Memory B cell (primary cell): ENCODE data around the gene MGARP.
A peak's percentile ranks its signal among the peaks of the same experiment; 100 is the strongest.
"Not testable (repeated sequence)": the region's sequence is repeated elsewhere in the genome, so short reads cannot be mapped to it uniquely, and the experiment has no call there.

Source experiments
- ATAC-seq: fragments of 150-1000 bp; cut with Tn5 transposase; 2 replicates; pipeline ENCODE4 v1.10.0; 2021; ENCODE audit warnings: low read depth, mild to moderate bottlenecking, moderate library complexity
- DNase-seq, 2 donors: peaks; one replicate each; pipeline ENCODE4 v3.0.0; 2022; ENCODE audit warnings: low spot score in 2 of 2
- H3K27ac Mint-ChIP-seq: one replicate; pipeline ENCODE4 v1.8.0; 2022; ENCODE audit warnings: mild to moderate bottlenecking, moderate library complexity, mixed read lengths
- H3K27me3 Mint-ChIP-seq: one replicate; pipeline ENCODE4 v1.8.0; 2022; ENCODE audit warnings: mixed read lengths
- H3K36me3 Mint-ChIP-seq: one replicate; pipeline ENCODE4 v1.8.0; 2022; ENCODE audit warnings: mild to moderate bottlenecking, mixed read lengths
- H3K4me1 Mint-ChIP-seq: one replicate; pipeline ENCODE4 v1.8.0; 2022; ENCODE audit warnings: mixed read lengths
- H3K4me3 Mint-ChIP-seq: one replicate; pipeline ENCODE4 v1.8.0; 2022; ENCODE audit warnings: mild to moderate bottlenecking, moderate library complexity, mixed read lengths
- H3K9me3 Mint-ChIP-seq: one replicate; pipeline ENCODE4 v1.8.0; 2022; ENCODE audit warnings: mixed read lengths

MGARP gene

DNA sequence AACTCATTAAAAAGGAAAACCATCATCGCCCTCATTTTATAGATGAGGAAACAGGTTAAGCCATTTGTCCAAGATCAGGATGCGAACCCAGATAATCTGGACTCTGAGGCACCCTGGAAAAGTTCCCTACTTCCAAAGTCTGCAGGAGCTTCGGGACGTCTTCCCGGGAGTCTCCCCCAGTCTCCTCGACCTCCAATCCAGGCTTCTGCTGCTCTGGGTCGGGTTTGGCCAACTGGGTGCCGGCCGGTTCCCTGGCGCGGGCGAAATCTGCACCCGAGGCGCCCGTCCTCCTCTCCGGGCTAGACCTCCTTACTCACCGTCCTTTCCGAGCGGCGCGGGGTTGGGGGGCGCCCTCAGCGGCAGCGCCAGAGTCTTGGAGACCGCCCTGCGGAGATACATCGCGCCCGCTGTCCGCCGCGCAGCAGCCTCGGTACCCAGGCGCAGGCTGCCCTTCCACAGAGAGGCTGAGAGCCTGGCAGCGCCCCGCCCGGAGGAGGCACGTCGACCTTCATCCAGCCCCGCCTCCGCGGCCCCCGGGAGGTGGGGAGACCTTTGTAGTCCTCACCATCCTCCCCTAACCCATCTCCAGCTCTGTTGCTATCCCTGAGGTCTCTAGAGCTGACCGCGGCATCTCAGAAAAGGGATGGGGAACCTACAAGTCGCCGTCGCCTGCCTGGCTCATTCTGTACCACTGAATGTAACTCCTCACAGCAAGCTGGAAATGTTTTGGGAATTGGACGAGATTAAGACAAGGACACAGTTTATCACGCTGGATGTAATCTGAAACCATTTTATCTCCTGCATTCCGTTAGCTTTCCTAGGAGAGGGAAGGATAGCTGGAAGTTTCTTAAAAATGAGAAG is at the start of gene MGARP:
TSS of gene MGARP (minus strand) at position 466 of the 861 bp plus-strand sequence. CDS start at position 399, 67 bp downstream.
- Mint-ChIP-seq H3K27ac (no peak within 1 kb of the TSS), H3K4me1 (peaks cover 11% of the 10 kb centered on the region), H3K9me3 (peaks cover 3% of the 10 kb centered on the region), H3K27me3 (peaks cover 14% of the 10 kb centered on the region), H3K36me3 (peaks cover 6% of the 10 kb centered on the region), H3K4me3 (peak within 1 kb of the TSS; percentile 78)
- DNase-seq (peak in 1 of 2 donors; percentile 44), ATAC-seq (peak; percentile 76)

DNA sequence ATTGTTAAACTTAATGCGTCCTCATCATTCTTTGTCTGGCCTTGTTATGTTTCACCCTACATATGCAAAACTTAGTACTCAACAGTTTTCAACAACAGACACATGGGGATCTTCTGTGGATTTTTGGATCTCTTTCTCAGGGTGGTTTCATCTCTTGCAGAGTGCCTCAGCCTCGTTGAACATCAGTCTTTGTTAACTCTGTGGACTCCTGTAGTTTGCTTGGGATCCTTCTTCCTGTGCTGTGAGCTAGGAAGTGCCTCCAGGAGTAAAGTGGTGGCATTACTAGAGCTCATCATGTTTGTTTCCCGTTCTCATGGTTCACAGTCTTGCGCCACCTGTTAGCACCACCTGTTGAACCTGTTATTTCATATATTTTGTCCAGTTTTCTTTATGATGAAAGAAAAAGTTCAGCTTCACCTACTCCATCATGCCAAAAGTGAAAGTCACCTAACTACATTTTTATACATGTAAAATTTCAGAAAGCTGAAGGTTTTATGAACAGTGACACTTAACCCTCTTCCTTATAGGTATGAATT is 49.7 kb upstream of the MGARP start:
- no peaks in the 10 kb centered on the region for H3K27me3 Mint-ChIP-seq
- peaks cover 18% of the 10 kb centered on the region for H3K4me1 Mint-ChIP-seq
- no peak overlapping the region for H3K4me3 Mint-ChIP-seq
- DNase-seq: no peak
- H3K9me3 Mint-ChIP-seq: peaks cover 3% of the 10 kb centered on the region
- H3K36me3 Mint-ChIP-seq: peaks cover 26% of the 10 kb centered on the region
- ATAC-seq: no peak
- peak overlapping the region; percentile 71 for H3K27ac Mint-ChIP-seq

DNA sequence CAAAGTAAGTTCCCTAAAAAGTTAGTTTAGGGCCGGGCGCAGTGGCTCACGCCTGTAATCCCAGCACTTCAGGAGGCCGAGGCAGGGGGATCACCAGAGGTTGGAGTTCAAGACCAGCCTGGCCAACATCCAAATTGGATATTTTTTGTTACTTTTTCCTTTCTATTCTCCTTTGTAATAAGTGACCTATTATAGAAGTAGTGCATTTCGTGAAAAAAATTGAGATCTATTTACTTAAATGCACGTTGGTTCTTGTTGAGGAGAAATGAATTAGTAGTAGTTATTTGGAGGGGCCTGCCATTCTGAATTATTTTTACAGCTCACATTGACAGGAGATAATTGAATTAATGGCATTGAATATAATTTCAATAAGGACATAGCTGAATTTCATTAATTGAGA is 44.6 kb upstream of the MGARP start:
- Mint-ChIP-seq H3K27me3 (no peaks in the 10 kb centered on the region), H3K36me3 (peaks cover 24% of the 10 kb centered on the region), H3K4me1 (peaks cover 29% of the 10 kb centered on the region), H3K27ac (no peak overlapping the region), H3K9me3 (peaks cover 3% of the 10 kb centered on the region), H3K4me3 (no peak overlapping the region)
- ATAC-seq (no peak), DNase-seq (no peak)

DNA sequence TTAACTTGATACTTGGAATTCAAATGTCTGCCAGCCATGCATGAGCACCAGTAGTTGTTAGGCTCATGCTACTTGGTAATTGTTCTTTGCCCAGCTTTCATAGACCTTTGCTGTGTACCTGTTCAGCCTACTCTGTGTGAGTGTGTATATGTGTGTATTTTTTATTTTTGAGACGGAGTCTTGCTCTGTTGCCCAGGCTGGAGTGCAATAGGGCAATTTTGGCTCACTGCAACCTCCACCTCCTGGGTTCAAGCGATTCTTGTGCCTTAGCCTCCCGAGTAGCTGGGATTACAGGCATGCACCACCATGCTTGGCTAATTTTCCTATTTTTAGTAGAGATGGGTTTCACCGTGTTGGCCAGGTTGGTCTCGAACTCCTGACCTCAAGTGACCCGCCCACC is 42.5 kb upstream of the MGARP start:
- not testable (repeated sequence) for DNase-seq, ATAC-seq, H3K9me3 Mint-ChIP-seq, H3K4me3 Mint-ChIP-seq, H3K27me3 Mint-ChIP-seq
- peaks cover 14% of the 10 kb centered on the region for H3K36me3 Mint-ChIP-seq
- peak overlapping the region; percentile 14 for H3K27ac Mint-ChIP-seq
- peaks cover 27% of the 10 kb centered on the region for H3K4me1 Mint-ChIP-seq

DNA sequence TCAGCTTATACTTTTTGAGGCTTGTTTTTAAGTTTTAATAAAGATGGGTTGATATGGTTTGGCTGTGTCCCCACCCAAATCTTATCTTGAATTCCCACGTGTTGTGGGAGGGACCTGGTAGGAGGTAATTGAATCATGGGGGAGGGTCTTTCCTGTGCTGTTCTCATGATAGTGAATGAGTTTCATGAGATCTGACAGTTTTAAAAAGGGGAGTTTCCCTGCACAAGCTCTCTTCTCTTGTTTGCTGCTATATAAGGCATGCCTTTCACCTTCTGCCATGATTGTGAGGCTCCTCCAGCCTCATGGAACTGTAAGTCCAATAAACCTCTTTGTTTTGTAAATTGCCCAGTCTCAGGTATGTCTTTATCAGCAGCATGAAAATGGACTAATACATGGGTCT is 42.0 kb upstream of the MGARP start:
- H3K27me3 Mint-ChIP-seq, ATAC-seq, H3K9me3 Mint-ChIP-seq, H3K4me3 Mint-ChIP-seq, DNase-seq: not testable (repeated sequence)
- Mint-ChIP-seq H3K4me1 (peaks cover 31% of the 10 kb centered on the region), H3K27ac (peak overlapping the region; percentile 14), H3K36me3 (peaks cover 13% of the 10 kb centered on the region)

DNA sequence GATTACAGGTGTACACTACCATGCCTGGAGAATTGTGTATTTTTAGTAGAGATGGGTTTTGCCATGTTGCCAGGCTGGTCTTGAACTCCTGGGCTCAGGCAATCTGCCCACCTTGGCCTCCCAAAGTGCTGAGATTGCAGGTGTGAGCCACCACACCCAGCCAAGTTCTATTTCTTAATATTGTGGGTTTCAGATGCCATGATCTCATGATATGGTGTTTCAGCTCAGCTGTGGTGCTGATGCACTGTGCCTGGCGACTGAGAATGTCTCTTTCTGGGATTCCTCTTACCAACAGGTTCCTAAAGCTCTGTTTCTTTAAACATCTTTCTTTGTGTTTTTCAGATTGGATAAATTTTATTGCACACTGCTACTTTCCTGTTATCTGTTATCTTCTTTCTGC is 39.5 kb upstream of the MGARP start:
- H3K9me3 Mint-ChIP-seq: no peaks in the 10 kb centered on the region
- peak overlapping the region; percentile 59 for H3K27ac Mint-ChIP-seq
- DNase-seq: no peak
- no peak overlapping the region for H3K4me3 Mint-ChIP-seq
- no peak for ATAC-seq
- peaks cover 46% of the 10 kb centered on the region for H3K4me1 Mint-ChIP-seq
- H3K36me3 Mint-ChIP-seq: peaks cover 13% of the 10 kb centered on the region
- no peaks in the 10 kb centered on the region for H3K27me3 Mint-ChIP-seq

DNA sequence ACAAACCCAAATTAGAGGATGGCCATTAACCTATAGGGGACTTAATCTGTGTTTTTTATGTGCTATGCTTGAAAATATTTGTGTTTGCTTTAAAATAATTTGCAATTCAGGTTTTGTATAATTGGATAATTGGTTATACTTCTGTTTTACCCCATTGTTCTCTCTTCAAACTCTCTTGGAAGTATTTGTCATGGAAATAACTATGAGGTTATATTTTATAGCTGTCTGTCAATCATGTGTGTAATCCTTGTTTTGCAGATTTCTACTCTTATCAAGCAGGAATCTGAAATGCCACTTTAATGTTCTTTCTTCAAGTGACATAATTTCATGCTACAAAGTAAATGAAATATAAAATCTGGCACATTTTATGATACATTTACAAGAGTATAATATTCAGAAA is 37.6 kb upstream of the MGARP start:
- Mint-ChIP-seq H3K9me3 (no peaks in the 10 kb centered on the region), H3K4me1 (peaks cover 49% of the 10 kb centered on the region), H3K27me3 (no peaks in the 10 kb centered on the region), H3K36me3 (peaks cover 13% of the 10 kb centered on the region), H3K27ac (no peak overlapping the region), H3K4me3 (no peak overlapping the region)
- DNase-seq (no peak), ATAC-seq (no peak)

DNA sequence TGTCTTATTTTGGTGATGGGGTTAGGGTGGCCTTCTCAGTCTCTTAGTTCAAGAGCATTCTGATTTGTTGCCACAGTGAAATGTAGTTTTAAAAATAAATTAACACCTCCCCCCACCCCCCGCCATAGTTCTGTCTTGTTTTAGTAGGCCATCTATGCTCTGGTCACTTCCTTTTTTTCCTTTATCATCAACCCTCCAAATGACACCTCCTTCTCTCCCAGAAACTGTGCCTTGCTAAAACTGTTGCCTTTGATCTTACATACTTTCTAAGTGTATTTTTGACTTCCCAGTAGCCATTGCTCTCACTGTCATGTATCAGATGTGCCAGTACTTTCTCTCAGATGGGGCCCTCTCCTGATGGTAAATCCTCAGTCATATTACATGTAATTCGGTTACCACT is 36.7 kb upstream of the MGARP start:
- Mint-ChIP-seq H3K4me1 (peaks cover 48% of the 10 kb centered on the region), H3K36me3 (peaks cover 9% of the 10 kb centered on the region), H3K27me3 (no peaks in the 10 kb centered on the region), H3K9me3 (no peaks in the 10 kb centered on the region), H3K4me3 (peak overlapping the region; percentile 21), H3K27ac (peak overlapping the region; percentile 76)
- no peak for ATAC-seq
- no peak for DNase-seq

DNA sequence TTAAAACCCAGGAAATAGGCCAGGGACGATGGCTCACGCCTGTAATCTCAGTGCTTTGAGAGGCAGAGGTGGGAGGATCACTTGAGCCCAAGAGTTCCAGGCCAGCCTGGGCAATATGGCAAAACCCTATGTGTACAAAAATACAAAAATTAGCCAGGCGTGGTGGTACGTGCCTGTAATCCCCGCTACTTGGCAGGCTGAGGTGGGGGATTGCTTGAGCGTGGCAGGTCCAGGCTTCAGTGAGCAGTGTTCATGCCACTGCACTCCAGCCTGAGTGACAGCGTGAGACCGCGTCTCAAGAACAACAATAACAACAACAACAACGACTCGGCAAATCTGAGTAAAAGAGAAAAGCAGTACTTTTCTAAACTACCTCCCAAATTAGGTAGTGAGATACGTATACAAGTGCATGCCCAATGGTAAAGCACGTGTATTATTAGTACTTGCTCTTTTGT is 35.2 kb upstream of the MGARP start:
- Mint-ChIP-seq H3K9me3 (no peaks in the 10 kb centered on the region), H3K27me3 (no peaks in the 10 kb centered on the region), H3K4me3 (peak overlapping the region; percentile 79), H3K27ac (peak overlapping the region; percentile 76), H3K36me3 (peaks cover 5% of the 10 kb centered on the region), H3K4me1 (peaks cover 56% of the 10 kb centered on the region)
- ATAC-seq (peak; percentile 82), DNase-seq (peak; percentile 27 to 35)

DNA sequence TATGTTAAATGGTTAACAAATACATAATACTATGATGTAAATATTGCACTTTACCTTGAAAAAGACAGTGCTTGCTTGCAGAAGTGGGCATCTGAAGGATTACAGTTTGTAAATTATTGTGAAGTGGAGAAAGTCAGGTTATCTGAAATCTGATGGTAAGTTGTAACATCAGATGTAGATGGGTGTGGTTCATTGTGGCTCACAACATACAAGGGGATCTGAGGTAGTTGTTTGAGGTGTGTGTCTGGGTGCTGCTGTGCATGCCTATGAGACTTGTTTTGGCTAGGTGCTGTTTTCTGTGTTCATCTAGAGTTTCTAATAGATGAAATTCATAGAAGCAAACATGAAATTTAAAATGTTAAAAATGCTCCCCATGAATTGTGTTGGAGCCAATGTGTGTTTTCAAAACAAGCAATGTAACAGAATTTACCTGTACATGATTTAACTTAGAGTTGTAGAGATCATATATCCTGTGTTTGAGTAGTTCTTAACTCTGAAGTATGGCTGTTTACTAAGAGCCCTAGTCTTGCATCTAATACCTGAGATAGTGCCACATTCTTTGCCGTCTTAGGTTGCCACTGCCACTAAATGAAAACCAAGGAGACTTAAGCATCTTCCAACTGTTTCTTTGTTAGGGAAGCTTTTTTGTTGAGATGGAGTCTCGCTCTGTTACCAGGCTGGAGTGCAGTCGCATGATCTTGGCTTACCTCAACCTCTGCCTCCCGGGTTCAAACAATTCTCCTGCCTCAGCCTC is 34.2 kb upstream of the MGARP start:
- DNase-seq: no peak
- Mint-ChIP-seq H3K4me3 (peak overlapping the region; percentile 79), H3K4me1 (peaks cover 51% of the 10 kb centered on the region), H3K27me3 (no peaks in the 10 kb centered on the region), H3K36me3 (peaks cover 2% of the 10 kb centered on the region), H3K9me3 (no peaks in the 10 kb centered on the region), H3K27ac (peak overlapping the region; percentile 76)
- ATAC-seq: peak; percentile 23

DNA sequence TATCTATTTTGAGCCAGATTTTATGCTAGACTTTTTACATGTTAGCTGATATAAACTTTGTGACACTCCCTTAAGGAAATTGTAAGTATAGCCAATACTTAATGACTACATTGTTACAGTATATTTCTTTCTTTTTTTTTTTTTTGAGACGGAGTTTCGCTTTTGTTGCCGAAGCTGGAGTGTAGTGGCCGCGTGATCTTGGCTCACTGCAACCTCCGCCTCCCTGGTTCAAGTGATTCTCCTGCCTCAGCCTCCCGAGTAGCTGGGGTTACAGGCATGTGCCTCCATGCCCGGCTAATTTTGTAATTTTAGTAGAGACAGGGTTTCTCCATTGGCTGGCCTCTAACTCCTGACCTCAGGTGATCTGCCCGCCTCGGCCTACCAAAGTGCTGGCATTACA is 33.4 kb upstream of the MGARP start:
- H3K27ac Mint-ChIP-seq: peak overlapping the region; percentile 76
- H3K27me3 Mint-ChIP-seq, ATAC-seq, H3K9me3 Mint-ChIP-seq, H3K36me3 Mint-ChIP-seq, DNase-seq: not testable (repeated sequence)
- peak overlapping the region; percentile 56 for H3K4me3 Mint-ChIP-seq
- H3K4me1 Mint-ChIP-seq: peaks cover 52% of the 10 kb centered on the region

DNA sequence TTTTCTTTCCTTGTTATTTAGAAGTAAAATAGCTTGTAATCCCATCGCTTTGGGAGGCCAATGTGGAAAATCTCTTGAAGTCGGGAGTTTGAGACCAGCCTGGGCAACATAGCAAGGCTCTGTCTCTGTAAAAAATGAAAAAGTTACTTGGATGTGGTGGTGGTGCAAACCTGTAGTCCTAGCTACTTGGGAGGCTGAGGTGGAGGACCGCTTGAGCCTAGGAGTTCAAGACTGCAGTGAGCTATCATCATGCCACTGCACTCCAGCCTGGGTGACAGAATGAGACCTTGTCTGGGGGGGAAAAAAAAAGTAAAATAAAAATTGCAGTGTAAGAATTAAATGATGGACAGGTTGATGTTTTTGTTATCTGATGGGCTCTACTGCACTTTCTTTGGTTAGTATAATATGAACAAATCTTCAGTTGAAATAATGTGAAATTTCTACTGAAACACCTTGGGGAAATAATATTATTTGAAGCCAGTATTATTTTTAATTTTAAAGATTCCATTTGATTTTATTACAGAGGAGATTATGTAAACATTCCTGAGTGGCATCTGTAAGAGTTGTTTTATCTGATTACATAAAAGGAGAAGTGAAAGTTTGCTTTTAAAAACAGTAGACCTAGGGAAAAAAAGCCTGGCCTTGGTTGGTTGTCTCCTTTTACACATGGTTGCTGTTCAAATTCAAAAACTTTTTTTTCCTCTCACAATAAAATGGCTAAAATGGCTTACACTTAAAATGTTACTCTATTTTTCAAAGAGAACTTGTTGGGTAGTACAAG is 32.7 kb upstream of the MGARP start:
- Mint-ChIP-seq H3K27ac (peak overlapping the region; percentile 18), H3K9me3 (no peaks in the 10 kb centered on the region), H3K27me3 (no peaks in the 10 kb centered on the region), H3K4me1 (peaks cover 52% of the 10 kb centered on the region), H3K36me3 (peaks cover 2% of the 10 kb centered on the region), H3K4me3 (peak overlapping the region; percentile 18)
- no peak for DNase-seq
- ATAC-seq: peak; percentile 58

DNA sequence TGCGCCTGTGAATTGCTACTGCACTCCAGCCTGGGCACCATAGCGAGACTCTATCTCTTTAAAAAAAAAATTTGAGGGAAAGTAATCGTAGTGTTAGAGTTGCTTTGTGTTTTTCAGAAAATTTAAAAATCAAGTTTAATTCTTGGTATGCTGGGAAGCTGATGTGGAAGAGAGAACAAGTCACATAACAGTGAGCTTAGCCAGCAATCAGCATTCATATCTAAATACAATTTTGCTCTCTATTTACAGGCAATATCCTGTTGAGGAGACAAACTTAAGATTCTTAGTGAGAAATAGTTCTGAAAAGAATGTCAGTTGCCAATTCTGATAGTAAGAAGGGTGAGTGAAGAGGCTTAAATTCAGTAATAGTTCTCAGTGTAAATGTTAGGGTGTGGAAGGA is 31.9 kb upstream of the MGARP start:
- Mint-ChIP-seq H3K27ac (peak overlapping the region; percentile 58), H3K27me3 (no peaks in the 10 kb centered on the region), H3K4me3 (no peak overlapping the region), H3K4me1 (peaks cover 50% of the 10 kb centered on the region), H3K36me3 (peaks cover 2% of the 10 kb centered on the region), H3K9me3 (no peaks in the 10 kb centered on the region)
- no peak for DNase-seq
- no peak for ATAC-seq
